ENCODE measurements around the gene PPFIA1.
"Not testable (repeated sequence)": the region's sequence is repeated elsewhere in the genome, so short reads cannot be mapped to it uniquely, and the experiment has no call there.

Gene PPFIA1

GRCh38 chr11:70359451-70360205 lies 89.1 kb downstream of the PPFIA1 start:
- no peak for DNase-seq (ENCODE audit: low read depth)

GRCh38 chr11:70360211-70360610 lies 89.7 kb downstream of the PPFIA1 start:
- no peak for DNase-seq (ENCODE audit: low read depth)

GRCh38 chr11:70364178-70364577 lies 93.7 kb downstream of the PPFIA1 start:
- DNase-seq (ENCODE audit: low read depth): no peak

- DNase-seq (ENCODE audit: low read depth): no peak
Observed at GRCh38 chr11:70364745-70365543, 94.5 kb downstream of the PPFIA1 start.

GRCh38 chr11:70365544-70365927 lies 95.0 kb downstream of the PPFIA1 start:
- DNase-seq (ENCODE audit: low read depth): no peak

GRCh38 chr11:70367071-70367470 lies 96.6 kb downstream of the PPFIA1 start:
- DNase-seq (ENCODE audit: low read depth): no peak

- DNase-seq (ENCODE audit: low read depth): no peak
Observed at GRCh38 chr11:70368961-70369360, 98.5 kb downstream of the PPFIA1 start.

- no peak for DNase-seq (ENCODE audit: low read depth)
Observed at GRCh38 chr11:70371241-70371640, 100.8 kb downstream of the PPFIA1 start.

- DNase-seq (ENCODE audit: low read depth): no peak
Observed at GRCh38 chr11:70372076-70372475, 101.6 kb downstream of the PPFIA1 start.

GRCh38 chr11:70376621-70377020 lies 106.1 kb downstream of the PPFIA1 start:
- DNase-seq (ENCODE audit: low read depth): no peak

GRCh38 chr11:70377645-70378044 lies 107.2 kb downstream of the PPFIA1 start:
- DNase-seq (ENCODE audit: low read depth): no peak

GRCh38 chr11:70378506-70379134 lies 108.1 kb downstream of the PPFIA1 start:
- DNase-seq (ENCODE audit: low read depth): no peak

- DNase-seq (ENCODE audit: low read depth): no peak
Observed at GRCh38 chr11:70381350-70381749, 110.9 kb downstream of the PPFIA1 start.

GRCh38 chr11:70381872-70382861 lies 111.7 kb downstream of the PPFIA1 start:
- no peak for DNase-seq (ENCODE audit: low read depth)

- DNase-seq (ENCODE audit: low read depth): no peak
Observed at GRCh38 chr11:70383664-70384565, 113.4 kb downstream of the PPFIA1 start.

GRCh38 chr11:70384566-70385152 lies 114.2 kb downstream of the PPFIA1 start:
- no peak for DNase-seq (ENCODE audit: low read depth)

- DNase-seq (ENCODE audit: low read depth): no peak
Observed at GRCh38 chr11:70387564-70387963, 117.1 kb downstream of the PPFIA1 start.

- no peak for DNase-seq (ENCODE audit: low read depth)
Observed at GRCh38 chr11:70389201-70389600, 118.7 kb downstream of the PPFIA1 start.

- DNase-seq (ENCODE audit: low read depth): not testable (repeated sequence)
Observed at GRCh38 chr11:70390882-70391281, 120.4 kb downstream of the PPFIA1 start.
